ENCODE measurements around the gene NEXMIF. TPM values are rescaled to one million over a fixed set of nuclear protein-coding genes. Genes with fewer than 3 reads are reported as not detected.
"Not testable (repeated sequence)": the region's sequence is repeated elsewhere in the genome, so short reads cannot be mapped to it uniquely, and the experiment has no call there.

Gene NEXMIF
- total RNA-seq: 0.15 to 0.26 TPM in 2 of 3 replicates, not detected in the other
- long read RNA-seq: 0 reads

GRCh38 chrX:74925225-74926088, at the start of gene NEXMIF:
Gene NEXMIF (minus strand): TSS chrX:74925452.
- Mint-ChIP-seq H3K27ac (ENCODE audit: unreplicated experiment) (no peak within 1 kb of the TSS), H3K36me3 (ENCODE audit: low read depth) (no peaks in the 10 kb centered on the region), H3K4me1 (ENCODE audit: low read depth) (peaks cover 3% of the 10 kb centered on the region), H3K4me3 (ENCODE audit: unreplicated experiment) (peak within 1 kb of the TSS; percentile 76), H3K9me3 (ENCODE audit: low read depth) (peaks cover 16% of the 10 kb centered on the region), H3K27me3 (ENCODE audit: low read depth) (peaks cover 9% of the 10 kb centered on the region)
- TF ChIP-seq CTCF (IDR thresholded peaks at IDR 0.05): peak; percentile 56
- DNase-seq (ENCODE audit: low spot score): no peak

GRCh38 chrX:74961962-74962361, 36.7 kb upstream of the NEXMIF start:
- H3K4me1 Mint-ChIP-seq (ENCODE audit: low read depth); H3K27ac Mint-ChIP-seq (ENCODE audit: unreplicated experiment); H3K36me3 Mint-ChIP-seq (ENCODE audit: low read depth); H3K27me3 Mint-ChIP-seq (ENCODE audit: low read depth); H3K4me3 Mint-ChIP-seq (ENCODE audit: unreplicated experiment); DNase-seq (ENCODE audit: low spot score): not testable (repeated sequence)
- H3K9me3 Mint-ChIP-seq (ENCODE audit: low read depth): peaks cover 31% of the 10 kb centered on the region

DNA sequence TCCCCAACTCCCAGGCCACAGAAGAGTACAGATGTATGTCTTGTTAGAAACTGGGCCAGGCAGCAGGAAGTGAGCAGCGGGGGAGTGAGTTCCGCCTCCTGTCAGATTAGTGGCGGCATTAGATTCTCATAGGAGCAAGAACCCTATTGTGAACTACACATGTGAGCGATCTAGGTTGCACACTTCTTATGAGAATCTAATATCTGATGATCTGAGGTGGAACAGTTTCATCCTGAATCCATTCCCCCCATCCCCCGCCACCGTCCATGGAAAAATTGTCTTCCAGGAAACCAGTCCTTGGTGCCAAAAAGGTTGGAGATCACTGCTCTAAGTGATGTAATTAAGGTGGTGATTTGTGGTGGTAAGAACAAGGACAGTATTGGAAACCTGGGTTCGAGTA, 24.5 kb upstream of the NEXMIF start:
- no peaks in the 10 kb centered on the region for H3K4me1 Mint-ChIP-seq (ENCODE audit: low read depth)

DNA sequence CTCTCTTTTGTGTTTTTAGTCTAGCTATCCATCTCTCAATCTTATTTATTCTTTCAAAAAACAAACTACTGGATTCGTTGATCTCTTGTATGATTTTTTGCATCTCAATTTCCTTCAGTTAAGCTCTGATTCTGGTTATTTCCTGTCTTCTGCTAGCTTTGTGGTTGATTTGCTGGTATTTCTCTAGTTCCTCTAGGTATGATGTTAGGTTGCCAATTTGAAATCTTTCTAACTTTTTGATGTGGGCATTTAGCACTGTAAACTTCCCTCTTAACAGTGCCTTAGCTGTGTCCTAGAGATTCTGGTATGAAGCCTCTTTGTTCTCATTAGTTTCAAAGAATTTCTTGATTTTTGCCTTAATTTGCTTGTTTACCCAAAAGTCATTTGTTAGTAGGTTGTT, 15.2 kb upstream of the NEXMIF start:
- DNase-seq (ENCODE audit: low spot score): no peak
- Mint-ChIP-seq H3K9me3 (ENCODE audit: low read depth) (peaks cover 46% of the 10 kb centered on the region), H3K36me3 (ENCODE audit: low read depth) (no peaks in the 10 kb centered on the region), H3K4me3 (ENCODE audit: unreplicated experiment) (no peak overlapping the region), H3K27ac (ENCODE audit: unreplicated experiment) (no peak overlapping the region), H3K27me3 (ENCODE audit: low read depth) (no peaks in the 10 kb centered on the region), H3K4me1 (ENCODE audit: low read depth) (no peaks in the 10 kb centered on the region)
- TF ChIP-seq CTCF (IDR thresholded peaks at IDR 0.05): no peak

More for the DNA sequence above, 24.5 kb upstream of the NEXMIF start:
- DNase-seq (ENCODE audit: low spot score): no peak
- H3K27me3 Mint-ChIP-seq (ENCODE audit: low read depth): no peaks in the 10 kb centered on the region
- no peak overlapping the region for H3K27ac Mint-ChIP-seq (ENCODE audit: unreplicated experiment)
- no peaks in the 10 kb centered on the region for H3K36me3 Mint-ChIP-seq (ENCODE audit: low read depth)
- no peak overlapping the region for H3K4me3 Mint-ChIP-seq (ENCODE audit: unreplicated experiment)
- TF ChIP-seq CTCF (IDR thresholded peaks at IDR 0.05): no peak
- H3K9me3 Mint-ChIP-seq (ENCODE audit: low read depth): peaks cover 34% of the 10 kb centered on the region

GRCh38 chrX:74931214-74931613, 6.0 kb upstream of the NEXMIF start:
- Mint-ChIP-seq H3K4me3 (ENCODE audit: unreplicated experiment) (no peak overlapping the region), H3K27ac (ENCODE audit: unreplicated experiment) (no peak overlapping the region), H3K27me3 (ENCODE audit: low read depth) (peaks cover under 1% of the 10 kb centered on the region), H3K36me3 (ENCODE audit: low read depth) (no peaks in the 10 kb centered on the region), H3K9me3 (ENCODE audit: low read depth) (peaks cover 10% of the 10 kb centered on the region), H3K4me1 (ENCODE audit: low read depth) (no peaks in the 10 kb centered on the region)
- no peak for TF ChIP-seq CTCF (IDR thresholded peaks at IDR 0.05)
- DNase-seq (ENCODE audit: low spot score): no peak
